VCaP (cell line): ENCODE results near the gene CCNE1.
"Not testable (repeated sequence)": the region's sequence is repeated elsewhere in the genome, so short reads cannot be mapped to it uniquely, and the experiment has no call there.

Source experiments
- H3K27ac ChIP-seq: fragments of 450-650 bp; 2 replicates; pipeline ENCODE4 v1.5.1; 2017
- CTCF ChIP-seq: fragments of 450-650 bp; conservative IDR thresholded peaks from 2 replicates; pipeline ENCODE4 v1.5.1; 2017; ENCODE audit warnings: mild to moderate bottlenecking, moderate library complexity

CCNE1 gene

GRCh38 chr19:29819986-29820385 is 8.2 kb downstream of the CCNE1 start:
- no peak for TF ChIP-seq CTCF
- H3K27ac ChIP-seq = no peak overlapping the region

- no peak for TF ChIP-seq CTCF
- H3K27ac ChIP-seq = no peak overlapping the region
These were observed 12.0 kb downstream of the CCNE1 start for GRCh38 chr19:29823581-29824330.

GRCh38 chr19:29825263-29825662 is 13.5 kb downstream of the CCNE1 start:
- H3K27ac ChIP-seq = not testable (repeated sequence)

- TF ChIP-seq CTCF = no peak
These were observed 19.3 kb downstream of the CCNE1 start for GRCh38 chr19:29831041-29831548.

GRCh38 chr19:29831686-29832085 is 19.9 kb downstream of the CCNE1 start:
- no peak for TF ChIP-seq CTCF

More at GRCh38 chr19:29831041-29831548, 19.3 kb downstream of the CCNE1 start:
- no peak overlapping the region for H3K27ac ChIP-seq

GRCh38 chr19:29832801-29833200 is 21.0 kb downstream of the CCNE1 start:
- TF ChIP-seq CTCF = no peak
- H3K27ac ChIP-seq = no peak overlapping the region

More at GRCh38 chr19:29831686-29832085, 19.9 kb downstream of the CCNE1 start:
- H3K27ac ChIP-seq = no peak overlapping the region

- H3K27ac ChIP-seq = no peak overlapping the region
- no peak for TF ChIP-seq CTCF
These were observed 21.9 kb downstream of the CCNE1 start for GRCh38 chr19:29833614-29834261.
